ENCODE data around the gene EDIL3.
"Not testable (repeated sequence)": the region's sequence is repeated elsewhere in the genome, so short reads cannot be mapped to it uniquely, and the experiment has no call there.

EDIL3 gene

DNA sequence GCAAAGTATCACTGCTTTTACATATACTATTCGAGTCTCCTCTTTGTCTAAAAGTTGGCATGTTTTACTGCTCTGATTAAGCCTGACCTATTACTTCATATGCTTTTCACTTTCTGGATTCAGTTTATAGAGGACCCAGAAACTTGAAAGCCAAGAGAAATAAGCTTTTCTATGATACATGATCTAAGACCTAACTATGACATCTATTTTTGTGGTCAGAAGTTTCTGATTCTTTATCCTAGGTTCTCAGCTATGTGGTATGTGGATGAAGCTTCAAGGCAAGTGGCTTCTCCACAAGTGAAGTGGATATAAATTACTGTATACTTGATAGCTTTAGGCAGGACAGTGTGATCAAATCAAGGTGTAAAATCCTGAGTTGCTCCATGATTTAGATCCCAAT lies 6.3 kb downstream of the EDIL3 start:
- no peak for DNase-seq

DNA sequence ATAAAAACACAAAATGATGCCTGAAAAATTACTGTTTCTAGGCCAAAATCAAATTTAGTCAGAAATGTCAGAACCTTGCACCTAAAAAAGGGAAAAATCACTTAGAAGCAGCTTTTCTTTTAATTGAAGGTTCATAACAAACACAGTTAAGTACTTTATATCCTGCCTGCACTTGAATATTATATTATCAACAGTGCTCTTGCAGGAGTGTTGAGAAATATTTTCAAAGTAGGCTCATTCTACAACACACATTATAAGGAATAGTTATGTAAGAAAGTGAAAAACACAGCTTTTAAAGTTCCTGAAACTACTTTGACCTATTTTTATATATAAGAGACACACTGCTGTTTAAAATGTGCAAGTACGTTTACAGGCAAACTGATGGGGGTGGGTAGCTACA lies 8.3 kb downstream of the EDIL3 start:
- no peak for DNase-seq

DNA sequence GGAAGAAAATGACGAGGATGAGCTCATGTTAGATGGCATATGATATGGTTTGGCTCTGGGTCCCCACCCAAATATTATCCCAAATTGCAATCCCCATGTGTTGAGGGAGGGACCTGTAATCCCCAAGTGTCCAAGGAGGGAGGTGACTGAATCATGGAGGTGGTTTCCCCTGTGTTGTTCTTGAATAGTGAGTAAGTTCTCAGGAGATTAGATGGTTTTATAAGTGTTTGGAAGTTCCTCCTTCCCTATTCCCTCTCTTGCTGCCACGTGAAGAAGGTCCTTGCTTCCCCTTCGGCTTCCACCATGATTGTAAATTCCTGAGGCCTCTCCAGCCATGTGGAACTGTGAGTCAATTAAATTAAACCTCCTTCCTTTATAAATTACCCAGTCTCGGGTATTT lies 10.1 kb downstream of the EDIL3 start:
- DNase-seq = no peak

DNA sequence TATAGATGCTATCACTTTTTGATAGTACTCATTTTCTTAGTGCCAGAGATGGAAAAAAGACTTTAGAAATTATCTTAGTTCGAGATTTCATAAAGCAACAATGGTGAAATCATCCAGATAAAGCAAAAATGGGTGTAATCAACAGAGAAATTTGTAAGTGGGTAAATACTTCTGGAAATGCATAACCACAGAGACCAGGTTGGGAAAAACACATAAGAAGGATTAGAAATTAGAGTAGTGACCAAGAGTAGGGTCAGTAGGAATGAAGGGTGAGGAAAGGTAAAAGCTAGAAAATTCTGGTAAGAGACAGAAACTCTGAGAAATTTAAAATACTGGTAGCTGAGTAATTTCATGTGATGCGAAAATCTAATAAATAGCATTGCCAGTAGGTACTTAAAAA lies 11.2 kb downstream of the EDIL3 start:
- DNase-seq = no peak

DNA sequence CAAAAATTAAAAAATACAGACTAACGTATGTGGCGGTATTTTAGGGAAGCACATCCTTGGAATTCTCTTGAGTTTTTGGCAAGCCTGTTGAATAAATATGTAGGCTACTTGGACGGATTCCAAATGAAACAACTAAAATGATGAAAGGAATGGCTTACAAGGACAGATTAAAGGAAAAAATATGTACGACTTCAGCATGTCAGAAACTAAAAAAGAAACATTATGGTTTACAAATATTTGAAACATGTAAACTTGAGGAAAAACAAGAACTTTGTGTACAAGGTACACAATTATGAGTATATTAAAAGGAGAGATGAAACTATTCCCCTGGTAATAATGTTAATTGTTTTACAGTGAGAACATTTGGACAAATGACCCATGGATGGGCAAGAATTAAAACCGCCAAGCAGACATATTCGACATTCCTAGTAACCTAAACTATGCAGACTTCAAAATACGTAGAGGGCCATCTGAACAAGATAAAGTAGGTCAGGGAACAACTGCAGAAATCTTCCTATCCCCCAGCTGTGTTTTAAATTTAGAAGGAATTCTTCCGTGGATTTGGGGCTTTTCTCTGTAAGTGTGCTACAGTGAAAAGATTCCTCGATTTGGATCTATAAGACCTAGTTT lies 12.5 kb downstream of the EDIL3 start:
- DNase-seq = no peak

DNA sequence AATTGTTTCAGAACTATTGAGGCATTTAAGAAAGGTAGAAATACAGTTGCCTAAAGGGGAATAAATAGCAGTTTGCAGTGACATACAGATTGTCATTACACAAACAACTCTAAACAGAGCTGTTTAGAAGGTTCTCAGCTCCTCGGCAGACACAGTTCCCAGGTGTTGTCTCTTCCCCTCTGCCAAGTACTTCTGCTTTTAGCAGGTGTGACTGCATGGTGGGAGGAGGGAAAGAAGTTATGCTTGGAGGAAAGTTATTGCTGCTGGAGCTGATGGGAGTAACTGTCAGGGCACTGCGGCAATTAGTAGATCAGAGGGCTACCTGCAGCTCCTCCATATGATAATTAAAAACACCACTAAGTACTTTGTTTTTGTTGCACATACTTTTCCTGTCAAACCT lies 14.5 kb downstream of the EDIL3 start:
- no peak for DNase-seq

DNA sequence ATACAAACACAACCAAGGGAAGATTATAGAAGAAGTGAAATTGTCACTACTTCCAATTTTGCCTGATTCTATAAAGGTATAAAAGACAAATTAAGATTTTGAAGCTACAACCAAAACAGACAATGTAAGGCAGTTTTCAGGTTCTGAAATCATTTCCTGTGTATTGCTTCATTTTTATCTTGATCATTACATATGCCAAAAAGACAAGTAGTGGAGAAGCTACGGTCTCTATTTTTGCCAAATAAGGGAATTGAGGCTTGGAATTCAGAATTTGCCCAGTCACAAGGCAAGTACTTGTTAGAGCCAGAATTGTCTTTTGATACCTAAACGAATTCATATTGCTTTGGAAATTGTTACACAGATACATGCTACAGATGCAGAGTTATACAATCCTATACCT lies 20.6 kb downstream of the EDIL3 start:
- no peak for DNase-seq

DNA sequence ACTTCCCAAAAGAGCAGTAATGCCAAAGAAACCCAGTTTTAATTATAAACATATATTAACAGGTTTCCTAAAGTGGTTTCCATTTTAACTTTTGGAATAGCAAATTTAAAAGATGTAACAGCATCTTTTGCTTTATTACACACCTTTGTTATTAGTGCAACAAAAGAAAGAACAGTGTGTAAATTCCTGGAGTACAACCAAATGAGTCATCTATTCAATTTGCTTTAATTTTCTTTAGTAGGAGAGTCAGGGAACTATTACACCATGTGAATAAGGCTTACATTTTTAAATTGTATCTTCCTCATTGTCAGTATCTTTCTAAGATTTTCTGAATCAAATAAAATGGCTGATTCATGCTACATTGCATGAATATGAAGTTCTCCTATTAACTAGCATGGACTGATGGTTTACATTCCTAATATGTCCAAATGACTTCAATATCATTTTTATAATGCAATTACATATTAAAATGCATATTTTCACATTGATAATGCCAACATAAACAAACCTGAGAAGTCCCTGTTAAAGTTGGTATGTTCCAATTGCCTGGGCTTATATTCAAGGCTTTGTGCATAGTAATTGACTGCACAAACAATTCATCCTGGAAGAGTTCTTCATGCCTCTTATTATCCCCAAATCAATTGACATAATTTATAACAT lies 22.5 kb downstream of the EDIL3 start:
- DNase-seq = no peak

DNA sequence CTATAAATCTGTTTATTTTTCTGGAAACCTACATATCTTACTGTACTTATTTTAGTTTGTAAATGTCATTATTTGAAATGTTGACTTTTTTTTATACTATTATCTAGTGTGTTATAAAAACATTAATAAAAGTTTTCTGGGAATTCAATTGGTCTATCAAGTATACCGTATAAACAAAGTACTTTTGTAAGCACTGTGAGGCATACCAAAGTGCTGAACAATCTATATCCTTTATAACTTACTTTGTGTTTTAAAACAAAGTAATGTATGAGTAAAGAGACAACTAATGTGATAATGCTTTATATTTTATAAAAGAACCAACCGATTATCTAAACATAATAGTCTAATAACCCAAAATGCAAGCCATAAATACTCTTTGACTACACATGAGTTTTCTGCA lies 23.1 kb downstream of the EDIL3 start:
- no peak for DNase-seq

DNA sequence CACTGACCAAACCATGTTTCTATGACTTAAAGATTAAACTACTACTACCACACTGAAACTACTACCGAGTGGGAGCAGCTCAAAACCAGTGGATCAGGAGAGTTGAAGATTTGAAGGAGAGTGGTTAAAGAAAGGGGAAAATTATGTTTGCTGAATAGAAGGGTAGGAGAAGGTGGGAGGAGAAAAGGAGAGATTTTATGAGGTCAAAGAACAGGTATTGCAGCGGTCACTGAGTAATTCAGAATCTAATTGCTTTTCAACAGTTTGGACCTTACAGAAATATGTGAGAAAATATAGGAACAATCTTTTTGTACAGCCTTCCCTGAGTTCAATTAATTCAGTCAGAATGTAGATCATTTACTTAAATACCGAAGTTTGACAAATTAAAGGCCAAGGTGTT lies 24.6 kb downstream of the EDIL3 start:
- no peak for DNase-seq

DNA sequence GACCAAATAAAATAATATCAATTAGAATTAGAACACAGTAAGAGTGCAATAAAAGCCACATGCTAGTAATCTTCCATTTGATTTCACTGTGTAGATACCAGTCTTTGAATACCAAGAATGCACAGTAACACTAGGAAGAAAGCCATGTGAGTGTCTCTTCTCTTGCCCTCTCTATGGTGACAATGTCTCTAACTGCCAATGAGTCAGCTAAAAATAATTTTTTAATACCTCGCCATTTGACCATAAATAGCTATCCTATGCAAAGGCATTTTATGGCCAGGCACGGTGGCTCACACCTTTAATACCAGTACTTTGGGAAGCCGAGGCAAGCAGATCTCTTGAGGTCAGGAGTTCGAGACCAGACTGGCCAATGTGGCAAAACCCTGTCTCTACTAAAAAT lies 30.6 kb downstream of the EDIL3 start:
- DNase-seq = no peak

DNA sequence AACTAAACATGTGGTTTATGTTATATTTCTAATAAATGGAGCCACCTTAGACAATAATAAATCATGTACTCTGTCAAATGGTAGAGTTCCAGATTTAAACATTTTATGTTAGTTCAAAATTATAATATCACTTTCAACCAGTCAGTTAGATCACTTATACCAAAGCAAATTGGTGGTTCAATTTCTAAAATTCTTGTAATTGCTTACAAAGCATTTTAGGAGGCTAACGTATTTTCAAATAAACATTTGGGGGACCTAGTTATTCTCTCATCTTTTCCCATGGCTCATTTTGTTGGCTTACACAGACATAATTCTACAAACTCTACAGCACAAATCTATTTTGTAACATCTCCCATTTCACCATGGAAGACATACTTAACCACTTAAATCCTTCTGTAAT lies 39.9 kb downstream of the EDIL3 start:
- DNase-seq = no peak

DNA sequence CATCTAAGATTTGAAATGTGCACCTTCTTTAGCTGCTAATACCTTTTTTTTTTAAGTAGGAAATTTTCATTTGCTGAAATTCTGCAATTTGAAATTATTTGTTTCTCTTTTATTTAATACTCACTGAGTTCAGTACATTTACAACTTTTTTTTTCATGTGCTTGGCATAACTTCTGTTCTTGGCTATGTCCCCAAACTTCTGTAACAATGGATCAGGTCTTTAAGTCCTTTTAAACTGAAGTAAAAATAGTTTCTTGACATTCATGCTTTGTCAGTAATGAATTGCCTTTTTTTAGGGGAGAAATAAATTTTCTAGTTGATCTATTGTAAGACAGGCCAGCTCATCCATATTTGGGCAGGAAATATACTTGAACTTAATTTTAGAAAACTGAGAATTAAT lies 41.5 kb downstream of the EDIL3 start:
- no peak for DNase-seq

DNA sequence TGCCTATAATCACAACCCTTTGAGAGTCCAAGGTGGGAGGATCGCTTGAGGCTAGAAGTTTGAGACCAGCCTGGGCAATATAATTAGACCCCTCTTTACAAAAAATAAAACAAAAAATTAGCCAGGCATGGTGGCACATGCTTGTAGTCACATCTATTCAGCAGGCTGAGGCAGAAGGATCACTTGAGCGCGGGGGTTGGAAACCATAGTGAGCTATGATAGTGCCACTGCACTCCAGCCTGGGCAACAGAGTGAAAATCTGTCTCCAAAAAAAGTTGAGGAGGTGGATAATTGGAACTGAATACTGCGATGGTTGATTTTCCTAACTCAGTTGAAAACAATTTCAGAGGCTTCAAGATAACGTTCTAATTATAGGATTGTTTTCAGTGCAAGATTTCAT lies 52.6 kb downstream of the EDIL3 start:
- no peak for DNase-seq

DNA sequence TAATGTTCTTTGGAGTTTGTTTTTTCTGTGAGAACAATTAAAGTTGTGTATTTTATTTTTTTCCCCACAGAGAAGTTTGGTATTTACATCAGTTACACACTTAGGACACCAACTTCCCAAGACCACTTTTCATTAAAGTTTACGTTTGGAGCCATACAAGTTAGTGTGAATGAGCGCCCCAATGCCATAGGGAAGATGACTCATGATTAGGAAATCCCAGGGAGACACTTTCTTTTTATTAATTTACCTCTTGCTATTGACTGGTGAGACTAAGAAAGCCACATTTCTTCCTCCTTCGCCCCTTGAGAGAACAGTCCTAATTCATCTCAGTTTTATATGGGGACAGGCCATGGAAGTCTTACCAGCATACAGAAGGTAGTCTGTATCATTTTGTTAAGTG lies 57.1 kb downstream of the EDIL3 start:
- no peak for DNase-seq

DNA sequence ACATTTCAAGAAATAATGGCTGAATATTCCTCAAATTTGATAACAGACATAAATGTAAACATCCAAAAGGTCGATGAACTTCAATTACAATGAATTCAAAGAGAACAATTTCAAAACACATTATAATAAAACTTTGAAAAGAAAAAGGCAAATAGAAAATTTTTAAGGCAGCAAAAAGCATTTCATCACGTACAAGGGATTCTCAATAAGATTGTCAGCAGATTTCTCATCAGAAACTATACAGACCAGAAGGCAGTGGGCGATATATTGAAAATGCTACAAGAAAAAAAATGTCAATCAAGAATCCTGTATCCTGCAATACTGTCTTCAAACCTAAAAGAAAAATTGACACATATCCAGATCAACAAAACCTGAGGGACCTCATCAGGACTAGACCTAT lies 62.0 kb downstream of the EDIL3 start:
- DNase-seq = no peak

DNA sequence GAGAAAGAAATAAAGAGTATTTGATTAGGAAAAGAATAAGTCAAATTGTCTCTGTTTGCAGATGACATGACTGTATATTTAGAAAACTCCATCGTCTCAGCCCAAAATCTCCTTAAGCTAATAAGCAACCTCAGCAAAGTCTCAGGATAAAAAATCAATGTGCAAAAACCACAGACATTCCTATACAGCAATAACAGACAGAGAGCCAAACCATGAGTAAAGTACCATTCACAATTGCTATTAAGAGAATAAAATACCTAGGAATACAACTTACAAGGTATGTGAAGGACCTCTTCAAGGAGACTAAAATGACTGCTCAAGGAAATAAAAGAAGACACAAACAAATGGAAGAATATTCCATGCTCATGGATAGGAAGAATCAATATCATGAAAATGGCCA lies 66.9 kb downstream of the EDIL3 start:
- DNase-seq = not testable (repeated sequence)

DNA sequence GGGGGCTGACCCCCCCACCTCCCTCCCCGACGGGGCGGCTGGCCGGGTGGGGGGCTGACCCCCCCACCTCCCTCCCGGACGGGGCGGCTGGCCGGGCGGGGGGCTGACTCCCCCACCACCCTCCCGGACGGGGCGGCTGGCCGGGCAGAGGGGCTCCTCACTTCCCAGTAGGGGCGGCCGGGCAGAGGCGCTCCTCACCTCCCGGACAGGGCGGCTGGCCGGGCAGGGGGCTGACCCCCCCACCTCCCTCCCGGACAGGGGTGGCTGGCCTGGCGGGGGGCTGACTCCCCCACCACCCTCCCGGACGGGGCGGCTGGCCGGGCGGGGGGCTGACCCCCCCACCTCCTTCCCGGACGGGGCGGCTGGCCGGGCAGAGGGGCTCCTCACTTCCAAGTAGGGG lies 72.4 kb downstream of the EDIL3 start:
- not testable (repeated sequence) for DNase-seq

DNA sequence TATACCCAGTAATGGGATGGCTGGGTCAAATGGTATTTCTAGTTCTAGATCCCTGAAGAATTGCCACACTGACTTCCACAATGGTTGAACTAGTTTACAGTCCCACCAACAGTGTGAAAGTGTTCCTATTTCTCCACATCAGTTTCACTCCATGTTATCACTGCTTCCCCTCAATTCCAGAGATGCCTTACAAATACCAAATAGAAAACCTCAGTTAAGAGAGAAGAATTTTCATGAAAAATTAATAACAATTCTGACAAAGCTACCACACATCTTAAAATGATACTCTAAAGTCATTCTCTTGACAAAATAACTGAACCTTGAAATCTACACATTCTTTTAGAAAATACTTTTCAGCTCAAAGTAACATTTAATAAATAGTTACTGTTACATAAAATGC lies 74.8 kb downstream of the EDIL3 start:
- not testable (repeated sequence) for DNase-seq

DNA sequence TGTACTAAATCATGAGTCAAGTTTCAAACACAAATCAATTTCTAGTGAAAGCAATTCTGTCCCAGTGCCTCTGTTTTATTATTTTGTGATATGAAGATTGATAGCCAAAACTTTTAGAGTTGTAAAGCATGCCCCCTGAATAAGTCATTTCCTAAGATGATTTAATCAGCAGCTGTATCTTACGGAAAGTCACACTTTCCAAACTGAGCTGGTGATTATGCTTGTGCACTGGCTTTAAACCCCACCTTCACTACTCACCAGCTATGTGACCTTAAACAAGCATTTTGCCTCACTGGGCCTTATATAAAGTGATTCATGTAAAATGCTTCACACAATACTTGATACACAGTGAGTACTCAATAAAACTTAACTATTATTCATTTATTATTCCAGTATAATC lies 78.1 kb downstream of the EDIL3 start:
- no peak for DNase-seq

DNA sequence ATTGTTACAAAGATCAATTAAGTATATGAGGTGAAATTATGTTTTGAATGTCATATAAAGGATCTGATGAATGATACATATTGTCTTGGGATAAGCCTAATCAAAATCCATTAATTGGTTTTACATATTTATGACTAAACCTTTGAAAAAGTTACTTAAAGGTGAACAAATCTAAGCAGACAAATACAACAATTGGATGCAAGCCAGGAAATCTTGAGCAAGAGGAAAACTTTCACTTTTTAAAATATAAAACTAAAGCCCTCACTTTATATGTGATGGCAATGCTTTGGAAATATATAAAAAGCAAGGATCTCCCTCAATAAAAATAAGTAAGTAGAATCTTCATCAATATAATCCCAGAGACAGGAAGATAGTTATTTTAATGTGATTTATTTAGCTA lies 80.1 kb downstream of the EDIL3 start:
- DNase-seq = no peak

DNA sequence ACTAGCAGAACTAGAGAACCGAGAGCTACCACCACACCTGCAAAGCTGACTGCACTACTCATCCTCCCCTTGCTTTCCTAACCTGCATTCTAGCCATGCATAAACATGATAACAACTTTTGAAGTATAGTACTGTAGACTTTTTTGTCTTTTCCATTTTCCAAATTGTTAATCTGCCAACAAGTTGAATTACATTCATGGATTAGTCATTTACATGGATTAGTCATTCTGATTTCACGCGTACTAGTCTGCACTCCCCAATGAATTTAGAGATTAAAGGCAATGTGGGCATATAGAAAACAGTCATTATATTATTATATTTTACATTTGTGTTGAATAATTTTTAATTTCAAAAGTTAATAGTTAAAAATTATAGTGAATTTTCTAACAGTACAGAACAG lies 81.4 kb downstream of the EDIL3 start:
- no peak for DNase-seq

DNA sequence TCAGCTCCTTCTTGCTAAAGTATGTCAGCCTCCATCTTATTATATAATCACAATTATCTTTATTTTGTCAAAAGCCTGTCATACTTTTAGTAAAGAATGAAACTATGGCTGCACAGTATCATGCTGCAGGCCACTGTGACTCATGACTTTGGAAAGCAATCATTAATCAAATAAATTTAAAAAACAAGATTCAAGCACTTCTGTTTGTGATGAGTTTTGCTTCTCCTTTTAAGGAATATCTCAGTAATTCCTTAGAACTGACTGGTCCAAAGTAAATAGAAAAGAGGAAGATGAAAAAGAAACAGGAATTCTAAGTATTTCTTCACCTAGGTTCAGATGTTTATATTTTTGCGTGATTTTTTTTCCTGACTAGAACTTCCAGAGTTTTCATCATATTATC lies 83.1 kb downstream of the EDIL3 start:
- no peak for DNase-seq

DNA sequence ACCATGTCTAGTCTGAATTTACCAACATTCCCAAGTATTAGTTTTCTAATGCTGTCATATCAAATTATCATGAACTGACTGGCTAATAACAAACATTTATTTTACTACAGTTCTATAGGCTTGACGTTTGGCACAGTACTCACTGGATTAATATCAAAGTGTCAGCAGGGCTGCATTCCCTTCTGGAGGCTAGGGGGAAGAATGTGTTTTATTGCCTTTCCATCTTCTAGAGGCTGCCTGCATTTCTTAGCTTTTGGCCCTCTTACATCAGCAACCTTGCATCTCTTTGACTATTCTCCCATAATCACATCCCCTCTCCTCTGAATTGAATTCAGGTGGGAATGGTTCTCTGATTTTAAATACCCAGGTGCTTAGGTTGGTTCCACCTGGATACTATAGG lies 84.7 kb downstream of the EDIL3 start:
- no peak for DNase-seq

DNA sequence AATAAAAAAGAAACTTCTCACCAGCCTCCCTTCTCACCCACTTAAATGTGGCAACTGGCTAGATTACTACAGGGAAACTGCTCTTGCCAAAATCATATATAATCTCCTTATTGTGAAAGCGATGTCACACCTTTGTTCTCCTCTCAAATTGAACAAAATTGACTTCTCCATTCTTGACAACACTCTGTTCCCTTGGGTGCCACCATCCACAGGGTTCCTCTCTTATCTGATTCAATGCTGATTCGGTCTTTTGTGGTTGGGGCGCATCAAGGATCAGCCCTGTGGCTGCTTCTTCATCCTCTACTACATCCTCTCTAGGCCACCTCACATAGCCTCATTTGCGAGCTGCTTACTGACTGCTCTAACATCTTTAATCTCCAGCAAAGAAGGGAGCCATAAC lies 86.1 kb downstream of the EDIL3 start:
- DNase-seq = no peak
